Astrocyte (in vitro differentiated cells and primary cell): Measurements from ENCODE around the gene PCCA.

Experiments
- CTCF ChIP-seq: IDR thresholded peaks from 2 replicates; pipeline ENCODE4 v1.5.1; 2011; ENCODE audit warnings: low read depth, mild to moderate bottlenecking, inconsistent platforms, low read length, moderate library complexity; ENCODE audit not compliant: insufficient read depth
- EZH2 ChIP-seq: IDR thresholded peaks from 2 replicates; pipeline ENCODE4 v1.6.1; 2012; ENCODE audit warnings: mild to moderate bottlenecking, low read length, inconsistent platforms; ENCODE audit not compliant: insufficient read depth

GRCh38 chr13:100523981-100524386, 435.1 kb downstream of the PCCA start:
- TF ChIP-seq CTCF (no peak), EZH2 (no peak)
